Stimulated activated CD4-positive, alpha-beta T cell treated with anti-CD3 and anti-CD28 coated beads, Interleukin-15, amount 100 ng/mL, for 1 hour (primary cell): ENCODE measurements around the gene TMEM183A.
A peak's percentile ranks its signal among the peaks of the same experiment; 100 is the strongest.

Experiments
- DNase-seq, 2 donors: peaks; one replicate each; pipeline ENCODE4 v3.0.0-alpha.2; 2020; ENCODE audit warnings: low read depth in 1 of 2, low spot score in 1 of 2

Gene TMEM183A, protein sequence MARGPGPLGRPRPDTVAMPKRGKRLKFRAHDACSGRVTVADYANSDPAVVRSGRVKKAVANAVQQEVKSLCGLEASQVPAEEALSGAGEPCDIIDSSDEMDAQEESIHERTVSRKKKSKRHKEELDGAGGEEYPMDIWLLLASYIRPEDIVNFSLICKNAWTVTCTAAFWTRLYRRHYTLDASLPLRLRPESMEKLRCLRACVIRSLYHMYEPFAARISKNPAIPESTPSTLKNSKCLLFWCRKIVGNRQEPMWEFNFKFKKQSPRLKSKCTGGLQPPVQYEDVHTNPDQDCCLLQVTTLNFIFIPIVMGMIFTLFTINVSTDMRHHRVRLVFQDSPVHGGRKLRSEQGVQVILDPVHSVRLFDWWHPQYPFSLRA

GRCh38 chr1:203006948-203007871, at the start of gene TMEM183A:
Gene TMEM183A (plus strand): TSS chr1:203007374. CDS start chr1:203007466, 92 bp downstream.
- DNase-seq, result peak; percentile 82 to 86

DNA sequence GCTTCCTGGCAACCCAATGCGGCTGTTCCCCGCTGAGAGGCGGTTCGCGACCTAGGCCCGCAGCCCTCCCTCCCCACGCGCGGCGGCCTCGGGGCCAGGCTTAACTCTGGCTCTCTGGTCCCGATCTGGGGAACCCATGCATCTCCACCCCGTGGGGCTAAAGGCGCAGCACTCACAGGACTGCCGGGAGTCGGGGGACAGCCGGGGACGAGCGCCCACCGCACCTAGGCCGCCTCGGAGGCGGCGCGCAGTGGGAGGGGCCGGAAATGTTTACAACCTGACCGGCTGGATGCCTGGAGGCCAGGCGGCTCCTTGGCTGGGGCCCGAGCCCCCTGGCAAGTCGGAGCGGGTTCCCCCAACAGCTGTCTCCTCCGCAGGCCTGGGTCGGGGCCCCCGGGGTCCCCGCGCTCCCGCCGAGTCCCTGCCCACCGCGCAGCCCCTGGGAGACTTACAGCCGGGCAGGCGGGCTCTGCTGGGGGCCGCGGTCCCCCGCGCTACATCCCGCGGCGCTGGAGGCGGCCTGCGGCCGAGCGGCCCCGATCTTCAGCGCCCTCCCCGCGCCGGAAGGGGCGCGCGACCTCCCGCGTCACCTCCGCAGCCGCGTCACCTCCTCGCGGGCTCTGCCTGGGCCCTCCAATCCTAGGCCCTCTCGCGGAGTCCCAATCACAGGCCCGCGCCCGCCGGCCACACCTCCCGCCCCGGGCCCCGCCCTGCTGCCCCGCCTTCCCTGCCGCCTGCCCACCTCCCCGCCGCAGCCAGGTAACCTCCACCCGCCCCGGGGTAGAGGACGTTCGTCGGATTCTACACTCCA, 49.2 kb upstream of the TMEM183A start, which contains the start of gene ADIPOR1:
Gene ADIPOR1, minus strand, starts transcription at position 580 of the 811 bp plus-strand sequence. CDS start 7,242 bp downstream, outside the sequence.
- peak; percentile 89 to 96 for DNase-seq

- no peak for DNase-seq
Measured at GRCh38 chr1:202958544-202959275, 48.5 kb upstream of the TMEM183A start.

DNA sequence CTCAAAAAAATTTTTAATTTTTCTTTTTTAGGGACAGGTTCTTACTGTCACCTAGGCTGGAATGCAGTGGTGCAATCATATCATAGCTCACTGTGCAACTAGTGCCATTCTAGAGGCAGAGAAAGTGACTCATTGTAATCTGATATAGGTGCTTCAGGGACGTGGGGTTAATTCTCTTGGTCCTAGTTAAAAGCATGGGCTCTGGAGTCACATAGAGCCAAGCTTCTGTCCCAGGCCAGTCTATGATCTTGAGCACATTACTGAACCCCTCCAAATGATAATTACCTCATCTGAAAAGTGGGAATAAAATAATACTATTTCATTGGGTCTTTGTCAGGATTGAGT, 47.9 kb upstream of the TMEM183A start:
- no peak for DNase-seq

DNA sequence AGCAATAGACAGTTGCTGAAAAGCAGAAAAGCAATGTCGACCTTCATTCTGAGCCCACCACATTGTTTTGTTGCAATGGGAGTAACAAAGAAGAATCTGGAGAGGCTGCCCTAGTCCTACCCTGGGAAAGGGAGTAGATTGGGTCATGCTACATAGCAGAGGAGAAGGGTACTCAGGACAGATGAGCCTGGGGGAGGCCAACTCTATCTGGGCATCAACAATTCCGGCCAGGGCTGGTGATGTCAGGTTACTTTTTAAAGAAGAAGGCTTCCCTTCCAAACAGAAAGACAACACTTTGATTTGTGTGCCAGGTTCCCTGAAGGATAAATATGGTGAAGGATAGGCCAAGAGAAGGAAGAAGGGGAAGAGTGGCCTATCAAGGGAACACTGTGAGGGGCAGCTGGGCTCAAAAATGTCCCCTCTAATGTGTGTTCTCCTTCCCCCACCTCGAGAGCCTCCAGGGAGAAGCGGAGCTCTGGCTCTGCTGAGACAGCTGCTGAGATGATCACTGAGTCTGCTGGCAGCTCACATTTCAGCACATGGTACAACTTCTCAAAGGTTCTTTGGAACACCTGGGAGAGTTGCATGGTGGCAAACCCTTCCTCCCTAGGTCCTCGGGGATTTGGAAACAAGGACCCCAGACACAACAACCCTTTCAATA, 45.8 kb upstream of the TMEM183A start:
- DNase-seq, result no peak

- DNase-seq, result no peak
Measured at GRCh38 chr1:202964791-202965410, 42.3 kb upstream of the TMEM183A start.

GRCh38 chr1:202965422-202965821, 41.8 kb upstream of the TMEM183A start:
- no peak for DNase-seq

GRCh38 chr1:202966006-202966898, 40.9 kb upstream of the TMEM183A start:
- no peak for DNase-seq

- DNase-seq, result no peak
Measured at GRCh38 chr1:202967684-202968281, 39.4 kb upstream of the TMEM183A start.

DNA sequence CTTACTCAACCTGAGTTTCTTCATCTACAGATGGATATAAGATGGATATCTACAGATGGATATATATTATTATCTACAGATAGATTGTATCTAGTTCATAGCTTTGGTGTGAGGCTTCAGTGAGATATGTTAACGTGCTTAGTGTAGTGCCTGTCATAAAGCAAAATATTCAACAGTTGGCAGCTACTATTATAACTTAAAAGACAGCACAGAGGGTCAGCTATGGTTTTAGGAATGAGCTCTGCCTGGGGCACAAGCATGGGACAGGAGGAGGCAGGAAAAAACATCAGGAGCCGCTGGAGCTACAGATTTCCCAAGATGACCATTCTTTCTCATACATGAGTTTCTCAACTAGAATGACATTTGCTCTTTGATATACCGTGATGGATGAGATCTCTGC, 38.8 kb upstream of the TMEM183A start:
- no peak for DNase-seq

DNA sequence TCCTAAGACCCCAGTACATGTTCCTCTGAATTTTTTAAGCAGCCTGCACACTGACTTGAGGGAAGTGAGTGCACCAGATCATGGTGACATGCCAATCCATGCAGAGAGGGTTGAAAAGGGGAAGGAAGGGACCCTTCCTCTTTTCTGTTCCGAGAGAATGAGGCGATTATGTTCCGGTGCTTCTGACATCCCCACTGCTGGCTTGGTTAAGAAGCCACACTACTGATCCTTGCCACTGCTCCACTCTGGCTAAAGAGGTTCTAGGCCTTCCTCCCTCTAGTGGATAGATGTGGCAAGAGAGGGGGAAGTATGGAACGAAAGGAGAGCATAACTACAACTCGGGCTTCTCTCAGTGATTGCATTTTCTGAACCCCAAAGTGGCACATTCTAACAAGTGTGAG, 38.3 kb upstream of the TMEM183A start:
- DNase-seq, result no peak

DNA sequence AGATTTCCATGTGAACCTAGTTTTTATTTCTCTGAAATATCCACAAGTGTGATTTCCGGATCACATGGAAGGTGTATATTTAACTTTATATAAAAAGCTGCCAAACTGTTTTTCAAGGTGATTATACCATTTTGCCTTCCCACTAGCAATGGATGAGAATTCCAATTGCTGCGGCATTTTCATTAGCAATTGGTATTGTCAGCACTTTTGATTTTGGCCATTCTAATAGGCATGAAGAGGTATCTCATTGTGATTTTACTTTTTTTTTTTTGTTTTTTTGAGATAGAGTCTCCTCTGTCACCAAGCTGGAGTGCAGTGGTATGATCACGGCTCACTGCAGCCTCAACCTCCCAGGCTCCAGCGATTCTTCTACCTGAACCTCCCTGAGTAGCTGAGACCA, 35.1 kb upstream of the TMEM183A start:
- DNase-seq, result no peak

GRCh38 chr1:202974856-202975255, 32.3 kb upstream of the TMEM183A start:
- DNase-seq, result no peak

- no peak for DNase-seq
Measured at GRCh38 chr1:202976633-202977032, 30.5 kb upstream of the TMEM183A start.

GRCh38 chr1:202979459-202979858, 27.7 kb upstream of the TMEM183A start:
- DNase-seq, result no peak

DNA sequence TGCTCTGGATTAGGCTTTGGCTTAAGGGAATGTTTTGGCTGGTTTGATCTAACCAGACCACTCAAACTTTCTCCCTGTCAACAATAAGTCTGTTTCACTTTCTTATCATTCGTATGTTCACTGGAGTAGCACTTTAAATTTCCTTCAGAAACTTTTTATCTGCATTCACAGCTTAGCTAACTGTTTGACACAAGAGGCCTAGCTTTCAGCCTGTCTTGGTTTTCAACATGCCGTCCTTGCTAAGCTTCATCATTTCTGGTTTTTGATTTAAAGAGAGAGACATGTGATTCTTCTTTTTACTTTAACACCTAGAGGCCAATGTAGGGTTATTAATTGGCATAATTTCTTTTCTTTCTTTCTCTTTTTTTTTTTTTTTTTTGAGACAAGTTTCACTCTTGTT, 25.2 kb upstream of the TMEM183A start:
- no peak for DNase-seq

DNA sequence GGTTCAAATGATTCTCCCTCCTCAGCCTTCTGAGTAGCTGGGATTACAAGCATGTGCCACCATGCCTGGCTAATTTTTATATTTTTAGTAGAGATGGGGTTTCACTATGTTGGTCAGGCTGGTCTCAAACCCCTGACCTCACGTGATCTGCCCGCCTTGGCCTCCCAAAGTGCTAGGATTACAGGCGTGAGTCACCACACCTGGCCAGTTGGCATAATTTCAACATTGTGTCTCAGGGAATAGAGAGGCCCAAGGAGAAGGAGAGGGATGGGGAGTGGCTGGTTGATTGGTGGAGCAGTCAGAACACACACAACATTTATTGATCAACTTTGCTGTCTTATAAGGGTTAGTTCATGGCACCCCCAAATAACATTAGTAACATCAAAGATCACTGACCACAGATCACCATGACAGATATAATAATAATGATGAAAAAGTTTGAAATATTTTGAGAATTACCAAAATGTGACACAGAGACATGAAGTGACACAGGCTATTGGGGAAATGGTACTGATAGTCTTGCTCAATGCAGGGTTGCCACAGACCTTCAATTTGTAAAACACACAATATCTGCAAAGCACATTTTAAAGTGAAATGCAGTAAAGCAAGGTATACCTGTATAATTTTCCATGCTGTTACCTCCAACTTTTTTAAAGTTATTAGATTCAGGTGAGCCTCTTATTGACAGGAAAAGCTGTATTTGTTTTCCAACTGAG, 24.3 kb upstream of the TMEM183A start:
- no peak for DNase-seq
